ENCODE results near the gene FAM83D. TPM values are rescaled to one million over a fixed set of nuclear protein-coding genes. Genes with fewer than 3 reads are reported as not detected.

Gene FAM83D
- total and polyA plus RNA-seq, 2 of the 4 experiments (the other 2 are of a cell fraction) = 20.4 to 26.4 TPM

DNA sequence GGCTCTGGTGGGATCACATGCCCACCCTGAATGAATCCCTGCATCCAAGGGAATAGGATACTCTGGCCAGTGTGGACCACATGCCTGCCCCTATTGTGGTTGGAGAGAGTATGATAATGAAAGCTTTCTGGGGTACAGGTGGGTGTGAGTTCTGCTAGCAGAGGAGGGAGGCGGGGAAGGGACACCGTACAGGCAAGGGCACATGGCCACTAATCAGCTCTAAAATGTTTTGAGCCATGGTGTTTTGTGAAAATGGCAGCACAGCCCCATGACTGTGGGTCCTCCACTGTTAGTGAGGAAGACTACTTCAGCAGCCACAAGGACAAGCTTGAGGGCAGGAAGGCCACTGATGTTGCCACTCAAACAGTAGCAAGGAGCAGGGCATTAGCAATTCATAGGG is 24.0 kb downstream of the FAM83D start:
- Histone ChIP-seq H2BK15ac (ENCODE audit: low read depth, low read length) (no peak overlapping the region), H3K9me3 (ENCODE audit: control insufficient read depth, insufficient read depth, low read length) (no peaks in the 10 kb centered on the region), H3K4me1 (ENCODE audit: control insufficient read depth, insufficient read depth, low read length) (no peaks in the 10 kb centered on the region), H3K36me3 (ENCODE audit: control insufficient read depth, insufficient read depth, low read length) (peaks cover 12% of the 10 kb centered on the region), H4K20me1 (ENCODE audit: insufficient read depth, low read length) (no peaks in the 10 kb centered on the region), H3K14ac (replicated peaks; ENCODE audit: low read depth, low read length) (no peak overlapping the region), H3K56ac (ENCODE audit: extremely low read depth, insufficient read depth, low read length) (no peak overlapping the region), H2AK9ac (replicated peaks; ENCODE audit: low read depth, low read length, poor library complexity) (no peak overlapping the region), H2BK5ac (ENCODE audit: low read depth, low read length, poor library complexity, severe bottlenecking) (no peak overlapping the region), H4K5ac (ENCODE audit: low read depth, low read length) (no peak overlapping the region), H3K9ac (ENCODE audit: low read depth, low read length) (no peak overlapping the region), H2AK5ac (ENCODE audit: low read depth, low read length) (no peak overlapping the region), H3K4ac (ENCODE audit: low read depth, low read length) (no peak overlapping the region), H3K23ac (ENCODE audit: low read depth, low read length) (no peak overlapping the region), H3K18ac (ENCODE audit: low read depth, low read length) (no peak overlapping the region), H3K4me2 (ENCODE audit: low read depth, low read length) (no peak overlapping the region), H2BK120ac (ENCODE audit: low read depth, low read length) (no peak overlapping the region), H3K27me3 (ENCODE audit: control insufficient read depth, insufficient read depth, low read length) (no peaks in the 10 kb centered on the region), H3K27ac (ENCODE audit: insufficient read depth, low read length) (no peak overlapping the region), H4K8ac (ENCODE audit: low read depth in 2 of 2, low read length in 2 of 2) (no peak overlapping the region), H4K91ac (ENCODE audit: insufficient read depth, low read depth, low read length) (no peak overlapping the region), H3K4me3 (ENCODE audit: insufficient read depth, low read depth, low read length) (no peak overlapping the region), H2BK20ac (ENCODE audit: low read depth, low read length) (no peak overlapping the region), H2AFZ (replicated peaks; ENCODE audit: low read length, poor library complexity) (no peak overlapping the region), H3K79me1 (ENCODE audit: low read depth in 1 of 2, low read length in 2 of 2) (peaks cover 26 to 35% of the 10 kb centered on the region in 2 experiments), H3K9me1 (ENCODE audit: insufficient read depth, low read length) (peaks cover 11% of the 10 kb centered on the region; the same call in 1 of the 2 replicates)
- TF ChIP-seq CEBPB (IDR thresholded peaks at IDR 0.05; ENCODE audit: low read depth, low read length) (no peak), RAD21 (IDR thresholded peaks at IDR 0.05; ENCODE audit: low read length) (no peak), USF2 (IDR thresholded peaks at IDR 0.05; ENCODE audit: low read depth, low read length) (no peak), MAFK (IDR thresholded peaks at IDR 0.05; ENCODE audit: low read depth, low read length) (no peak), RFX5 (IDR thresholded peaks at IDR 0.05; ENCODE audit: low read depth, low read length) (no peak)
- ChIA-PET CTCF (no interaction called here), POLR2A (ENCODE audit: unreplicated experiment) (no interaction called here)
- intact Hi-C loops (cut with micrococcal nuclease) (no loop called here), dilution Hi-C loops (cut with HindIII; ENCODE audit: low sequenced_read_pairs, unreplicated experiment) (no loop called here), in situ Hi-C loops (cut with MboI; ENCODE audit: low sequenced_read_pairs) (no loop called here)
- ATAC-seq (ENCODE audit: low read depth) (no peak), DNase-seq (no peak)
- BruUV-seq (replicated peaks) = no TSS peak
- 100% methylated on average over 1 of the region's 2 CpGs; no CpG with 5 or more reads in 1 of the 2 experiments for WGBS, 2 experiments (ENCODE audit: extremely low coverage in 2 of 2, insufficient read length in 1 of 2)

Measured in IMR-90 (cell line).